ENCODE measurements around the gene HNF4A. TPM values are rescaled to one million over a fixed set of nuclear protein-coding genes. Genes with fewer than 3 reads are reported as not detected.

HNF4A gene
- total and polyA plus RNA-seq, 2 of the 13 experiments (the other 11 are each of a cell fraction or from before 2014, with no cell fraction given) = 80.9 to 169 TPM

DNA sequence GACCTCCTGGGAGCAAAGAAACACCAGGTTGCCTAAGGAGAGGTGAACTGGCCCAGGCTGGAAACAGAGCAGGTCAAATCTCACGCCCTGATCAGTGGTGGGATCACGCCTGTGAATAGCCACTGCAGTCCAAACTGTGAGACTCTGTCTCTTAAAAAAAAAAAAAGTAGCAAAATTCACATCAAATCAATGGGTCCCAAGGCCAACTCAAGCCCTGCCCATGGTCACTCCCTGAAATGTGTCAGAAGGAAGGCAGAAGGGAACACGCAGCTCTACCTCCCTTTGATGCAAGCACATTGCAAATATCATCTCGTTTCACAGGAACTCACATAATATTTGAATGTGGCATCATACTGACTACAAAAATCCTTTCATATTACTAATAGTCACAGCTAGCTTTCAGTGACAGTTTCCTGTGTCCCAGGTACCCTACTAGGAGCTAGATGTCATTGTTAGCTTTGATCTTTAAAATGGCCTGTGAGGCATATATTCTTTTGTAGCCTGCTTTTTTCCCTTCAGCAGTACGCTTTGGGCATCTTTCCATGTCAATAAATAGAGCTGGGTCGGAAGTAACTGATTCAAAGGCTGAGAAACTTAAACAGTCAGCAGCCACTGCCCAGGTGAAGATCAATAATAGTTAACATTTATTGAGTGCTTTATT, 105.8 kb downstream of the HNF4A start (continued):
- TF ChIP-seq, protein P1, sequence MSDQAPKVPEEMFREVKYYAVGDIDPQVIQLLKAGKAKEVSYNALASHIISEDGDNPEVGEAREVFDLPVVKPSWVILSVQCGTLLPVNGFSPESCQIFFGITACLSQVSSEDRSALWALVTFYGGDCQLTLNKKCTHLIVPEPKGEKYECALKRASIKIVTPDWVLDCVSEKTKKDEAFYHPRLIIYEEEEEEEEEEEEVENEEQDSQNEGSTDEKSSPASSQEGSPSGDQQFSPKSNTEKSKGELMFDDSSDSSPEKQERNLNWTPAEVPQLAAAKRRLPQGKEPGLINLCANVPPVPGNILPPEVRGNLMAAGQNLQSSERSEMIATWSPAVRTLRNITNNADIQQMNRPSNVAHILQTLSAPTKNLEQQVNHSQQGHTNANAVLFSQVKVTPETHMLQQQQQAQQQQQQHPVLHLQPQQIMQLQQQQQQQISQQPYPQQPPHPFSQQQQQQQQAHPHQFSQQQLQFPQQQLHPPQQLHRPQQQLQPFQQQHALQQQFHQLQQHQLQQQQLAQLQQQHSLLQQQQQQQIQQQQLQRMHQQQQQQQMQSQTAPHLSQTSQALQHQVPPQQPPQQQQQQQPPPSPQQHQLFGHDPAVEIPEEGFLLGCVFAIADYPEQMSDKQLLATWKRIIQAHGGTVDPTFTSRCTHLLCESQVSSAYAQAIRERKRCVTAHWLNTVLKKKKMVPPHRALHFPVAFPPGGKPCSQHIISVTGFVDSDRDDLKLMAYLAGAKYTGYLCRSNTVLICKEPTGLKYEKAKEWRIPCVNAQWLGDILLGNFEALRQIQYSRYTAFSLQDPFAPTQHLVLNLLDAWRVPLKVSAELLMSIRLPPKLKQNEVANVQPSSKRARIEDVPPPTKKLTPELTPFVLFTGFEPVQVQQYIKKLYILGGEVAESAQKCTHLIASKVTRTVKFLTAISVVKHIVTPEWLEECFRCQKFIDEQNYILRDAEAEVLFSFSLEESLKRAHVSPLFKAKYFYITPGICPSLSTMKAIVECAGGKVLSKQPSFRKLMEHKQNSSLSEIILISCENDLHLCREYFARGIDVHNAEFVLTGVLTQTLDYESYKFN (CRISPR knock-in tag; conservative IDR thresholded peaks at IDR 0.05) = peak; percentile 91
- TF ChIP-seq NFKBIZ (CRISPR knock-in tag; IDR thresholded peaks at IDR 0.05) (no peak; the same call in 1 of the 2 replicates), KAT2B (IDR thresholded peaks at IDR 0.05; ENCODE audit: borderline replicate concordance, low read depth, low read length) (peak; percentile 76; the same call in 1 of the 2 replicates)
- TF ChIP-seq, protein P2, sequence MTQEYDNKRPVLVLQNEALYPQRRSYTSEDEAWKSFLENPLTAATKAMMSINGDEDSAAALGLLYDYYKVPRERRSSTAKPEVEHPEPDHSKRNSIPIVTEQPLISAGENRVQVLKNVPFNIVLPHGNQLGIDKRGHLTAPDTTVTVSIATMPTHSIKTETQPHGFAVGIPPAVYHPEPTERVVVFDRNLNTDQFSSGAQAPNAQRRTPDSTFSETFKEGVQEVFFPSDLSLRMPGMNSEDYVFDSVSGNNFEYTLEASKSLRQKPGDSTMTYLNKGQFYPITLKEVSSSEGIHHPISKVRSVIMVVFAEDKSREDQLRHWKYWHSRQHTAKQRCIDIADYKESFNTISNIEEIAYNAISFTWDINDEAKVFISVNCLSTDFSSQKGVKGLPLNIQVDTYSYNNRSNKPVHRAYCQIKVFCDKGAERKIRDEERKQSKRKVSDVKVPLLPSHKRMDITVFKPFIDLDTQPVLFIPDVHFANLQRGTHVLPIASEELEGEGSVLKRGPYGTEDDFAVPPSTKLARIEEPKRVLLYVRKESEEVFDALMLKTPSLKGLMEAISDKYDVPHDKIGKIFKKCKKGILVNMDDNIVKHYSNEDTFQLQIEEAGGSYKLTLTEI (CRISPR knock-in tag; conservative IDR thresholded peaks at IDR 0.05) = no peak

DNA sequence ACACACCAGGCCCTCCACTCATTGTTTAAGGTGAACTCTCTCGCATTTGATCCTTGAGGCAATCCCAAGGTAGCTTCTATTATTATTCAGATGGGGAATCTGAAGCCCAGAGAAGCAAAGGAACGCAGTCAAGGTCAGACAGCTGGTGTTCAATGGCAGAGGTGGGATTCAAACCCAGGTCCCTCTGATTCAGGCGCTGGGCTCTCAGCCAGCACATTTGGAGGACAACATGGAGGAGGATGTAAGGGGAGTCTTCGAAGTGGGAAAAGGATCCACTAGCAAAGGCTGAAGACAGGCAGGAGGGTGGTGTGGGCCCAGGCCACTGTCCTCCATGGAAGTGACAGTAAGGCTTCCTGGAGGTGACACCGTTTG, 106.3 kb downstream of the HNF4A start:
- Histone ChIP-seq H3K79me2 (ENCODE audit: insufficient read depth, low read length) (no peaks in the 10 kb centered on the region), H3K27ac (ENCODE audit: extremely low read length, insufficient read depth, low read length) (peak overlapping the region; percentile 58), H3K4me3 (replicated peaks in 1 of 3; ENCODE audit: insufficient read depth in 1 of 3, low read depth in 2 of 3, low read length in 3 of 3) (no peak overlapping the region), H3K27me3 (ENCODE audit: control insufficient read depth in 1 of 2, insufficient read depth in 2 of 2, low read length in 2 of 2) (no peaks in the 10 kb centered on the region), H3K9ac (ENCODE audit: insufficient read depth, low read depth, low read length) (no peak overlapping the region), H3K36me3 (replicated peaks in 1 of 2; ENCODE audit: control insufficient read depth in 1 of 2, insufficient read depth in 2 of 2, low read length in 2 of 2) (no peaks in the 10 kb centered on the region), H4K20me1 (ENCODE audit: insufficient read depth, low read length) (no peaks in the 10 kb centered on the region), H3K4me1 (ENCODE audit: insufficient read depth, low read length) (peaks cover 69% of the 10 kb centered on the region), H3K9me3 (ENCODE audit: low read length) (no peaks in the 10 kb centered on the region), H2AFZ (ENCODE audit: low read length) (peak overlapping the region; percentile 87), H3K4me2 (ENCODE audit: low read depth, low read length) (peak overlapping the region; percentile 72)
- DNase-seq (ENCODE audit: low spot score) (no peak), ATAC-seq (peak; percentile 7; the same call in 2 of the 3 replicates), FAIRE-seq (no peak)
- intact Hi-C loops (cut with micrococcal nuclease; ENCODE audit: unreplicated experiment) = loop anchor here (1.0 to 2.0 kb wide), 4 partner anchors 27 to 77 kb away; no protein-coding TSS in a partner anchor
- CTCF ChIA-PET (ENCODE audit: low intra/inter-chr PET ratio, low total read pairs) = interaction anchor here (0.6 to 2.6 kb wide), 6 partner anchors 10 to 244 kb away, joined by 3 to 29 read pairs (median 6); no protein-coding TSS in a partner anchor
- BruUV-seq (replicated peaks) = no TSS peak
- 43% methylated on average over 5 of the region's 5 CpGs for WGBS (ENCODE audit: low lambda C conversion rate)
- POLR2A ChIA-PET = interaction anchor here (0.7 to 1.5 kb wide), 18 partner anchors 10 to 252 kb away, joined by 3 to 11 read pairs (median 4); partner anchors contain the start of genes FITM2, OSER1 and TTPAL
- in situ Hi-C loops (cut with HindIII; ENCODE audit: extremely low pct_ligation_motif_present, low pct_unique_long_range_greater_than_20kb) = loop anchor here (5.0 kb wide), 1 partner anchor 69 kb away; no protein-coding TSS in a partner anchor
- TF ChIP-seq, protein P3, sequence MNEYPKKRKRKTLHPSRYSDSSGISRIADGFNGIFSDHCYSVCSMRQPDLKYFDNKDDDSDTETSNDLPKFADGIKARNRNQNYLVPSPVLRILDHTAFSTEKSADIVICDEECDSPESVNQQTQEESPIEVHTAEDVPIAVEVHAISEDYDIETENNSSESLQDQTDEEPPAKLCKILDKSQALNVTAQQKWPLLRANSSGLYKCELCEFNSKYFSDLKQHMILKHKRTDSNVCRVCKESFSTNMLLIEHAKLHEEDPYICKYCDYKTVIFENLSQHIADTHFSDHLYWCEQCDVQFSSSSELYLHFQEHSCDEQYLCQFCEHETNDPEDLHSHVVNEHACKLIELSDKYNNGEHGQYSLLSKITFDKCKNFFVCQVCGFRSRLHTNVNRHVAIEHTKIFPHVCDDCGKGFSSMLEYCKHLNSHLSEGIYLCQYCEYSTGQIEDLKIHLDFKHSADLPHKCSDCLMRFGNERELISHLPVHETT (CRISPR knock-in tag; conservative IDR thresholded peaks at IDR 0.05) = no peak
- TF ChIP-seq GLI4 (CRISPR knock-in tag; IDR thresholded peaks at IDR 0.05; ENCODE audit: borderline replicate concordance) (no peak), ZNF562 (CRISPR knock-in tag; IDR thresholded peaks at IDR 0.05; ENCODE audit: borderline replicate concordance) (no peak), CBX2 (IDR thresholded peaks at IDR 0.05; ENCODE audit: low read depth, low read length) (no peak), CBX2 (CRISPR knock-in tag; IDR thresholded peaks at IDR 0.05; ENCODE audit: low read depth) (no peak), ONECUT2 (CRISPR knock-in tag; IDR thresholded peaks at IDR 0.05) (no peak), DMAP1 (CRISPR knock-in tag; IDR thresholded peaks at IDR 0.05) (no peak)
- TF ChIP-seq, protein P4, sequence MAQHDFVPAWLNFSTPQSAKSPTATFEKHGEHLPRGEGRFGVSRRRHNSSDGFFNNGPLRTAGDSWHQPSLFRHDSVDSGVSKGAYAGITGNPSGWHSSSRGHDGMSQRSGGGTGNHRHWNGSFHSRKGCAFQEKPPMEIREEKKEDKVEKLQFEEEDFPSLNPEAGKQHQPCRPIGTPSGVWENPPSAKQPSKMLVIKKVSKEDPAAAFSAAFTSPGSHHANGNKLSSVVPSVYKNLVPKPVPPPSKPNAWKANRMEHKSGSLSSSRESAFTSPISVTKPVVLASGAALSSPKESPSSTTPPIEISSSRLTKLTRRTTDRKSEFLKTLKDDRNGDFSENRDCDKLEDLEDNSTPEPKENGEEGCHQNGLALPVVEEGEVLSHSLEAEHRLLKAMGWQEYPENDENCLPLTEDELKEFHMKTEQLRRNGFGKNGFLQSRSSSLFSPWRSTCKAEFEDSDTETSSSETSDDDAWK (CRISPR knock-in tag; IDR thresholded peaks at IDR 0.05) = no peak
- TF ChIP-seq, protein P5, sequence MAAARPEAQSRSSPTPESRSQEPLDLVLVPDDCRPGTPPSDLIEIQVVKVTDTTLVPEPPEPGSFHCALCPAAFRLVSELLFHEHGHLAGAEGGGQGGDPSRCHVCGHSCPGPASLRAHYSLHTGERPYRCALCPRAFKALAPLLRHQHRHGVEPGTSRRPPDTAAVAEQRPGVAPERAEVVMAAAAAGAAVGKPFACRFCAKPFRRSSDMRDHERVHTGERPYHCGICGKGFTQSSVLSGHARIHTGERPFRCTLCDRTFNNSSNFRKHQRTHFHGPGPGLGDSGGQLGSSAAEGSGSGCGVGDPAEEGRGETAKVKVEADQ (CRISPR knock-in tag; IDR thresholded peaks at IDR 0.05; ENCODE audit: borderline replicate concordance) = no peak
